SK-N-SH (cell line): ENCODE data around the gene CABLES2. TPM values are rescaled to one million over a fixed set of nuclear protein-coding genes. Genes with fewer than 3 reads are reported as not detected.

ENCODE experiments used
- CTCF ChIA-PET: fragments of 300-600, 350-600 bp; formaldehyde crosslinking; extraction: SDS; loops from one replicate; lab custom pipeline; 2021; lab: Yijun Ruan, JAX
- POLR2A ChIA-PET: fragments of 350-600 bp; sonication (Branson Sonifier 250); formaldehyde crosslinking; extraction: SDS; loops from one replicate; lab custom pipeline; 2020; ENCODE audit warnings: antibody characterized with exemption, inconsistent platforms; lab: Yijun Ruan, JAX
- DNase-seq: peaks from one replicate; pipeline ENCODE4 v3.0.0; 2012
- H2AFZ ChIP-seq: fragments of 200-600 bp; sonication (generic); 2 replicates; pipeline ENCODE4 v1.8.1; 2016; ENCODE audit warnings: antibody characterized with exemption, mild to moderate bottlenecking, low read depth
- H3F3A ChIP-seq: fragments of 200-600 bp; sonication (generic); replicated peaks from 2 replicates; pipeline ENCODE3; 2016; ENCODE audit warnings: antibody characterized with exemption, mild to moderate bottlenecking; ENCODE audit not compliant: insufficient read depth
- H3K27ac ChIP-seq, 2 experiments: fragments of 200-500 bp in 1 of 2; fragments of 200-600 bp in 1 of 2; sonication (Bioruptor generic) in 1 of 2; sonication (generic), shearing (Covaris generic) in 1 of 2; 2 replicates each; pipeline versions ENCODE4 v1.5.1 to v1.6.1; 2014 to 2016; ENCODE audit warnings: low read depth in 2 of 2, inconsistent platforms in 1 of 2, low read length in 1 of 2, mild to moderate bottlenecking in 1 of 2, mixed read lengths in 1 of 2
- H3K27me3 ChIP-seq: fragments of 200-600 bp; sonication (generic), shearing (Covaris generic); 2 replicates; pipeline ENCODE4 v1.6.1; 2016; ENCODE audit warnings: mixed run types; ENCODE audit not compliant: insufficient read depth
- H3K36me3 ChIP-seq, 2 experiments: fragments of 200-500 bp in 1 of 2; fragments of 200-600 bp in 1 of 2; sonication (Bioruptor generic) in 1 of 2; sonication (generic) in 1 of 2; replicated peaks in 1 of 2; 2 replicates each; pipeline versions ENCODE3 to v1.5.1; 2014 to 2016; ENCODE audit warnings: low read length in 1 of 2, mild to moderate bottlenecking in 1 of 2; ENCODE audit not compliant: insufficient read depth in 2 of 2, control insufficient read depth in 1 of 2
- H3K4me1 ChIP-seq, 2 experiments: fragments of 200-500 bp in 1 of 2; fragments of 200-600 bp in 1 of 2; sonication (Bioruptor generic) in 1 of 2; sonication (generic), shearing (Covaris generic) in 1 of 2; 2 replicates each; pipeline versions ENCODE4 v1.5.1 to v1.6.1; 2014 to 2016; ENCODE audit warnings: low read depth in 1 of 2, low read length in 1 of 2, mixed run types in 1 of 2; ENCODE audit not compliant: insufficient read depth in 2 of 2, control insufficient read depth in 1 of 2
- H3K4me2 ChIP-seq: fragments of 200-600 bp; sonication (generic), shearing (Covaris generic); 2 replicates; pipeline ENCODE4 v1.6.1; 2017; ENCODE audit warnings: mixed run types
- H3K4me3 ChIP-seq, 2 experiments: fragments of 200-500 bp in 1 of 2; fragments of 200-600 bp in 1 of 2; sonication (Bioruptor generic) in 1 of 2; sonication (generic), shearing (Covaris generic) in 1 of 2; 2 replicates each; pipeline versions ENCODE4 v1.5.1 to v1.8.1; 2014 to 2016; ENCODE audit warnings: low read depth in 2 of 2, inconsistent platforms in 1 of 2, low read length in 1 of 2, mild to moderate bottlenecking in 1 of 2, mixed read lengths in 1 of 2, moderate library complexity in 1 of 2
- H3K79me2 ChIP-seq: fragments of 200-600 bp; sonication (generic); 2 replicates; pipeline ENCODE4 v1.8.1; 2017; ENCODE audit warnings: mild to moderate bottlenecking; ENCODE audit not compliant: insufficient read depth
- H3K9ac ChIP-seq: fragments of 200-600 bp; sonication (generic); 2 replicates; pipeline ENCODE4 v1.6.1; 2017; ENCODE audit warnings: mixed run types
- H3K9me2 ChIP-seq: fragments of 200-600 bp; sonication (generic); 2 replicates; pipeline ENCODE4 v1.6.1; 2017; ENCODE audit warnings: mixed run types
- H3K9me3 ChIP-seq: fragments of 200-600 bp; sonication (generic); 2 replicates; pipeline ENCODE4 v1.6.1; 2017; ENCODE audit warnings: mixed run types, mild to moderate bottlenecking, moderate library complexity
- H4K20me1 ChIP-seq: fragments of 200-600 bp; sonication (generic); 2 replicates; pipeline ENCODE4 v1.6.1; 2017; ENCODE audit warnings: mild to moderate bottlenecking, mixed run types; ENCODE audit not compliant: insufficient read depth
- ELF1 ChIP-seq: IDR thresholded peaks from 2 replicates; pipeline ENCODE4 v1.4.0; 2012
- EP300 ChIP-seq, 2 experiments: IDR thresholded peaks; 2 replicates each; pipeline versions ENCODE4 v1.4.0 to v1.6.1; 2012; ENCODE audit warnings: borderline replicate concordance in 1 of 2, low read depth in 1 of 2, low read length in 1 of 2
- EZH2phosphoT487 ChIP-seq: fragments of 200-600 bp; sonication (generic); IDR thresholded peaks from 2 replicates; pipeline ENCODE4 v1.6.1; 2017; ENCODE audit warnings: low read depth, mixed run types, mild to moderate bottlenecking, antibody characterized with exemption, moderate library complexity, borderline replicate concordance
- FOSL2 ChIP-seq: IDR thresholded peaks from 2 replicates; pipeline ENCODE4 v1.4.0; 2012; ENCODE audit warnings: low read depth, mild to moderate bottlenecking, moderate library complexity, borderline replicate concordance
- FOXJ3 ChIP-seq: sonication (generic); formaldehyde crosslinking; IDR thresholded peaks from 2 replicates; pipeline ENCODE4 v1.5.1; 2020; ENCODE audit warnings: mild to moderate bottlenecking, missing genetic modification reagents
- FOXM1 ChIP-seq: IDR thresholded peaks from 2 replicates; pipeline ENCODE4 v1.4.0; 2012; ENCODE audit warnings: low read depth, mild to moderate bottlenecking
- IRF3 ChIP-seq: fragments of 150-350 bp; IDR thresholded peaks from 2 replicates; pipeline ENCODE4 v1.6.1; 2016; ENCODE audit warnings: mild to moderate bottlenecking, low read depth, low read length
- MXI1 ChIP-seq: IDR thresholded peaks from 2 replicates; pipeline ENCODE4 v1.6.1; 2012; ENCODE audit warnings: mild to moderate bottlenecking, low read depth, low read length, improper control_type of control experiment
- NRF1 ChIP-seq: IDR thresholded peaks from 2 replicates; pipeline ENCODE4 v1.6.1; 2012; ENCODE audit warnings: low read depth, mild to moderate bottlenecking, low read length
- PBX3 ChIP-seq: IDR thresholded peaks from 2 replicates; pipeline ENCODE4; 2012
- POLR2AphosphoS5 ChIP-seq: IDR thresholded peaks from 2 replicates; pipeline ENCODE4 v1.6.1; 2012; ENCODE audit warnings: low read depth, low read length
- RAD21 ChIP-seq: IDR thresholded peaks from 2 replicates; pipeline ENCODE4 v1.6.1; 2012; ENCODE audit warnings: mild to moderate bottlenecking, low read length
- RCOR1 ChIP-seq: fragments of 150-350 bp; IDR thresholded peaks from 2 replicates; pipeline ENCODE4 v1.6.1; 2017; ENCODE audit warnings: antibody characterized with exemption, low read length
- RXRA ChIP-seq: IDR thresholded peaks from 2 replicates; pipeline ENCODE4 v1.4.0; 2012; ENCODE audit warnings: low read depth, mild to moderate bottlenecking, borderline replicate concordance
- SIN3A ChIP-seq: IDR thresholded peaks from 2 replicates; pipeline ENCODE4 v1.6.1; 2012; ENCODE audit warnings: low read depth, mild to moderate bottlenecking, low read length, moderate library complexity, borderline replicate concordance
- SMC3 ChIP-seq: IDR thresholded peaks from 2 replicates; pipeline ENCODE4 v1.6.1; 2012; ENCODE audit warnings: low read depth, low read length, improper control_type of control experiment
- TAF1 ChIP-seq: IDR thresholded peaks from 2 replicates; pipeline ENCODE4 v1.6.1; 2012; ENCODE audit warnings: low read depth, mild to moderate bottlenecking, low read length, moderate library complexity, borderline replicate concordance
- TEAD4 ChIP-seq: IDR thresholded peaks from 2 replicates; pipeline ENCODE4 v1.4.0; 2012; ENCODE audit warnings: mild to moderate bottlenecking, borderline replicate concordance; ENCODE audit not compliant: insufficient read depth
- USF2 ChIP-seq: fragments of 150-350 bp; IDR thresholded peaks from 2 replicates; pipeline ENCODE4 v1.6.1; 2017; ENCODE audit warnings: antibody characterized with exemption, low read length, low read depth, borderline replicate concordance
- YY1 ChIP-seq: IDR thresholded peaks from 2 replicates; pipeline ENCODE4 v1.4.0; 2012; ENCODE audit warnings: low read depth, mild to moderate bottlenecking
- ZBTB33 ChIP-seq: IDR thresholded peaks from 2 replicates; pipeline ENCODE4 v1.4.0; 2012; ENCODE audit warnings: low read depth, borderline replicate concordance
- WGBS: methylation state at CpG from one replicate; pipeline ENCODE4 v1.1.6; 2017; ENCODE audit warnings: low lambda C conversion rate; 5-methylcytosine and 5-hydroxymethylcytosine counted together
- polyA plus RNA-seq, 3 experiments: library from polyadenylated mRNA; depleted of rRNA; stranded (reverse); fragments of >200 nt; gene quantifications; 2 replicates each; pipeline ENCODE4 v1.2.3, GENCODE V29; 2012

The CABLES2 gene
- polyA plus RNA-seq, 1 of the 3 experiments (the other 2 are of a cell fraction): 4.8 TPM

GRCh38 chr20:62433658-62434497 is 26.8 kb upstream of the CABLES2 start:
- Histone ChIP-seq H3K9me3 (no peaks in the 10 kb centered on the region), H3K4me1 (no peaks in the 10 kb centered on the region; a peak in 1 of 4 replicates), H3K79me2 (no peaks in the 10 kb centered on the region), H3K27me3 (peaks cover 17% of the 10 kb centered on the region), H3K9me2 (no peaks in the 10 kb centered on the region), H3K4me2 (no peak overlapping the region), H3K9ac (no peak overlapping the region), H3K36me3 (no peaks in the 10 kb centered on the region), H3K27ac (no peak overlapping the region), H3F3A (no peaks in the 10 kb centered on the region), H2AFZ (no peak overlapping the region), H3K4me3 (no peak overlapping the region), H4K20me1 (no peaks in the 10 kb centered on the region)
- ChIA-PET POLR2A (no interaction called here), CTCF (interaction anchor here (5.1 kb wide), 1 partner anchor 24 kb away, joined by 19 read pairs; no protein-coding TSS in a partner anchor)
- 68% methylated on average over 29 of the region's 32 CpGs for WGBS
- TF ChIP-seq IRF3: no peak
- TF ChIP-seq YY1: no peak
- no peak for DNase-seq

- no peak overlapping the region for H3K27ac ChIP-seq
- 64% methylated on average over 23 of the region's 23 CpGs for WGBS
- no peak for DNase-seq
- H3K79me2 ChIP-seq: no peaks in the 10 kb centered on the region
- H3K9me2 ChIP-seq: no peaks in the 10 kb centered on the region
- H2AFZ ChIP-seq: no peak overlapping the region
- no peak overlapping the region for H3K4me2 ChIP-seq
- no peaks in the 10 kb centered on the region for H3F3A ChIP-seq
- no peaks in the 10 kb centered on the region for H3K36me3 ChIP-seq
- ChIA-PET POLR2A (no interaction called here), CTCF (interaction anchor here (0.7 to 2.2 kb wide), 2 partner anchors 21 kb away, joined by 3 to 9 read pairs; no protein-coding TSS in a partner anchor)
- no peaks in the 10 kb centered on the region; a peak in 1 of 4 replicates for H3K4me1 ChIP-seq
- H3K4me3 ChIP-seq: no peak overlapping the region
- no peak overlapping the region for H3K9ac ChIP-seq
- H3K27me3 ChIP-seq: peaks cover 17% of the 10 kb centered on the region
- H3K9me3 ChIP-seq: no peaks in the 10 kb centered on the region
- no peaks in the 10 kb centered on the region for H4K20me1 ChIP-seq
- TF ChIP-seq FOXJ3 (CRISPR knock-in tag) (no peak), RAD21 (no peak), NRF1 (no peak), FOSL2 (no peak), TAF1 (no peak), RXRA (no peak), PBX3 (no peak), ELF1 (no peak), MXI1 (no peak), USF2 (no peak), SMC3 (no peak), FOXM1 (no peak), TEAD4 (no peak), SIN3A (no peak), EP300 (IDR thresholded peaks at IDR 0.05; ENCODE audit: borderline replicate concordance in 1 of 2, low read depth in 1 of 2, low read length in 1 of 2) (no peak), EZH2phosphoT487 (no peak), RCOR1 (no peak), ZBTB33 (no peak), POLR2AphosphoS5 (no peak)
These were observed 23.9 kb upstream of the CABLES2 start for GRCh38 chr20:62430866-62431447.
